Osteocyte (in vitro differentiated cells): ENCODE results near the gene GDPGP1. TPM values are rescaled to one million over a fixed set of nuclear protein-coding genes. Genes with fewer than 3 reads are reported as not detected.
"Not testable (repeated sequence)": the region's sequence is repeated elsewhere in the genome, so short reads cannot be mapped to it uniquely, and the experiment has no call there.

ENCODE experiments used
- DNase-seq: peaks from one replicate; pipeline ENCODE4 v3.0.0; 2021; ENCODE audit warnings: mixed read lengths; ENCODE audit not compliant: unreplicated experiment; ENCODE audit errors: extremely low spot score
- H3K27ac Mint-ChIP-seq: one replicate; pipeline ENCODE4 v1.8.0; 2021; ENCODE audit warnings: mild to moderate bottlenecking, mixed read lengths; ENCODE audit not compliant: unreplicated experiment
- H3K27me3 Mint-ChIP-seq: one replicate; pipeline ENCODE4 v1.8.0; 2021; ENCODE audit warnings: mixed read lengths; ENCODE audit not compliant: unreplicated experiment
- H3K36me3 Mint-ChIP-seq: one replicate; pipeline ENCODE4 v1.8.0; 2021; ENCODE audit warnings: mixed read lengths; ENCODE audit not compliant: unreplicated experiment
- H3K4me1 Mint-ChIP-seq: one replicate; pipeline ENCODE4 v1.8.0; 2021; ENCODE audit warnings: mixed read lengths; ENCODE audit not compliant: unreplicated experiment
- H3K4me3 Mint-ChIP-seq: one replicate; pipeline ENCODE4 v1.8.0; 2021; ENCODE audit warnings: mild to moderate bottlenecking, moderate library complexity, mixed read lengths; ENCODE audit not compliant: unreplicated experiment
- H3K9me3 Mint-ChIP-seq: one replicate; pipeline ENCODE4 v1.8.0; 2021; ENCODE audit warnings: mixed read lengths; ENCODE audit not compliant: unreplicated experiment
- total RNA-seq: library from RNA; stranded (reverse); gene quantifications from 2 replicates; pipeline ENCODE4 v1.2.1, GENCODE V29; 2021
- TF ChIP-seq, protein P1 (sequence below): fragments of 200-600 bp; sonication (generic); IDR thresholded peaks from 2 replicates; pipeline ENCODE4 v1.5.0; 2021; ENCODE audit warnings: antibody characterized with exemption, mild to moderate bottlenecking, moderate library complexity

Gene GDPGP1
- total RNA-seq, 1 donor from 2014 or later, result 6.6 TPM

DNA sequence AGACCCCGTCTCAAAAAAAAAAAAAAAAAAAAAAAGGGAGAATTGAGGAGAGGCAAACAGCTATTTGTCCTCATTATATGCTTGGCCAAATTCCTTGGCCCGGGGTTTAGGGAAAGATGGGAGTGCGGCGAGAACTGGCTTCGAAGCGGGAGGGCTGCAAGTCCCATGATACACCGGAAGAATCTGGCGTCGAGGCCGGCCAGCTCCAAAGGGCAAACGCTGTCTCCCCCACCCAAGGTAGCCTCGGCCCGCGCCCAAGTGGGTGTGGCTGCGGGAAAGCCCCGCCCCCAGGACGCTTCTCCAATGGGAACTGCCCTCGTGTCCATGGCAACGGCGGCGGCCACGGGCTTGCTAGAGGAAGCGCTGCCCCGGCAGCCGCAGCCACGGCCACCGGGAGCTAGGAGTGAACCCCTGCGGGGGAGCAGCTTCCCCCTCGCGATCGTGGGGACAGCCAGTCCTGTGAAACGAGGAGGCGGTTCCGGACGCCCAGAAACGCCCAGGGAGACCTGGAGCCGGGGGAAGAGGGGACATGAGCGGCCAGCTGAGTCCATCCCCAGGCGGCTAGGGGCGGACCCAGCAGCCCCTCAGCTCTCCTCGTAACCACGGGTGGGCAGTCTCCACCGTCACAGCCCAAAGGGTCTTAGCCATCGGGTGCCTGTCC lies 15.3 kb downstream of the GDPGP1 start, which contains the start of gene TTLL13:
Gene TTLL13 (plus strand): TSS at position 354 of the 661 bp plus-strand sequence. CDS start 1,075 bp downstream, outside the sequence.
- Mint-ChIP-seq H3K4me3 (peak within 1 kb of the TSS; percentile 76), H3K27me3 (no peaks in the 10 kb centered on the region), H3K4me1 (peaks cover 6% of the 10 kb centered on the region), H3K27ac (peak within 1 kb of the TSS; percentile 50), H3K9me3 (no peaks in the 10 kb centered on the region), H3K36me3 (no peaks in the 10 kb centered on the region)
- peak; percentile 98 for DNase-seq
- TF ChIP-seq, protein P1, sequence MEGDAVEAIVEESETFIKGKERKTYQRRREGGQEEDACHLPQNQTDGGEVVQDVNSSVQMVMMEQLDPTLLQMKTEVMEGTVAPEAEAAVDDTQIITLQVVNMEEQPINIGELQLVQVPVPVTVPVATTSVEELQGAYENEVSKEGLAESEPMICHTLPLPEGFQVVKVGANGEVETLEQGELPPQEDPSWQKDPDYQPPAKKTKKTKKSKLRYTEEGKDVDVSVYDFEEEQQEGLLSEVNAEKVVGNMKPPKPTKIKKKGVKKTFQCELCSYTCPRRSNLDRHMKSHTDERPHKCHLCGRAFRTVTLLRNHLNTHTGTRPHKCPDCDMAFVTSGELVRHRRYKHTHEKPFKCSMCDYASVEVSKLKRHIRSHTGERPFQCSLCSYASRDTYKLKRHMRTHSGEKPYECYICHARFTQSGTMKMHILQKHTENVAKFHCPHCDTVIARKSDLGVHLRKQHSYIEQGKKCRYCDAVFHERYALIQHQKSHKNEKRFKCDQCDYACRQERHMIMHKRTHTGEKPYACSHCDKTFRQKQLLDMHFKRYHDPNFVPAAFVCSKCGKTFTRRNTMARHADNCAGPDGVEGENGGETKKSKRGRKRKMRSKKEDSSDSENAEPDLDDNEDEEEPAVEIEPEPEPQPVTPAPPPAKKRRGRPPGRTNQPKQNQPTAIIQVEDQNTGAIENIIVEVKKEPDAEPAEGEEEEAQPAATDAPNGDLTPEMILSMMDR, result no peak

DNA sequence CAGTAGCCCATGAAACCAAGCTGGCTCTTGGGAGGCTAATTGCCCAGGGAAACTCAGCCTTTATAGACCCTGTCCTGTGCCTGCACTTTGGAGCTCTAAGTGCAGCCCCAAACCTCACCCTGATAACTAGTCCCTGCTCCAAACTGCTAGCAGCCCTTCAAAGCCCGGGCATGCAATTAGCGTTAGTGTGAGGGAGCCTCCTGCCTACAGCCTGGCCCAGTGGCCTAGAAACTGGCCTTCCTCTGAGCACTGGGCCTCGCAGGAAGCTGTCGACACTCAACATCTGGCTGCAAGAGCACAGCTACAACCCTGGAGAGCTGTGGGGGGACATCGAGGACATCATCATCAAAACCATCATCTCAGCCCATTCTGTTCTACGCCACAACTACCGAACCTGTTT lies 23.8 kb downstream of the GDPGP1 start:
- H3K27ac Mint-ChIP-seq, result no peak overlapping the region
- H3K4me3 Mint-ChIP-seq, result no peak overlapping the region
- no peaks in the 10 kb centered on the region for H3K27me3 Mint-ChIP-seq

DNA sequence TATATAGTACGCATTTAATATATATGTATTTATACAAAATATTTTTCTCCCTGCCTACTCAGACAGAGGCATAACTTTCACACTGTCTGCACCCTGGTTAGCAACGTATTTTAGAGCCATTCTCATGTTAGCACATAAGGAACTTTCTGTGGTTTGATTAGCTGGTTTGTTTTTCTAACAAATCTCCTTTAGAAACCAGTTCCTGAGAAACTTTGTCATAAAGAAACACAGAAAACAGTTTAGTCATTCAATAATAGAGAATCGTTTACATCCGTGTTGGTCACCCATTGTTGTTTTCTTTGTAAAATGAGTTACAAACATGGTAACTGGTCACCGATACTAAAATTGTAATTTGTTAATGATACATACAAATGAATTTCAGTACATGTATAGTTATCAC lies 25.5 kb downstream of the GDPGP1 start:
- Mint-ChIP-seq H3K27ac (no peak overlapping the region), H3K27me3 (no peaks in the 10 kb centered on the region), H3K9me3 (no peaks in the 10 kb centered on the region)

More for the DNA sequence above, 23.8 kb downstream of the GDPGP1 start:
- TF ChIP-seq, protein P1, result no peak
- no peaks in the 10 kb centered on the region for H3K36me3 Mint-ChIP-seq
- no peak for DNase-seq
- no peaks in the 10 kb centered on the region for H3K9me3 Mint-ChIP-seq
- H3K4me1 Mint-ChIP-seq, result no peaks in the 10 kb centered on the region

DNA sequence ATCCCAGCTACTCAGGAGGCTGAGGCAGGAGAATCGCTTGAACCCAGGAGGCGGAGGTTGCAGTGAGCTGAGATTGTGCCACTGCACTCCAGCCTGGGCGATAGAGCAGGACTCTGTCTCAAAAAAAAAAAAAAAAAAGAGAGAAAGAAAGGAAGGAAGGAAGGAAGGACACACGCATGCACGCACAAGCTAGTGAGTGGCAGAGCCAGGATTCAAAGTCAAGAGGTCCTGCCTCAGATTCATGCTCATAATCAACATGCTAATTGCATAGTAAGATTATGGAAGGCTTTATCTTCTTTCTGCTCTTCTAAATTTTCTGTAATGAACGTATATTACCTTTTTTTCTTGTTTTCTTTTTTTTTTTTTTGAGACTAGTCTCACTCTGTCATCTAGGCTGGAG lies 26.7 kb downstream of the GDPGP1 start:
- not testable (repeated sequence) for H3K27me3 Mint-ChIP-seq, H3K27ac Mint-ChIP-seq, H3K4me3 Mint-ChIP-seq, H3K4me1 Mint-ChIP-seq, H3K9me3 Mint-ChIP-seq, DNase-seq, H3K36me3 Mint-ChIP-seq

More for the DNA sequence above, 25.5 kb downstream of the GDPGP1 start:
- TF ChIP-seq, protein P1, result no peak
- Mint-ChIP-seq H3K4me3 (no peak overlapping the region), H3K4me1 (no peaks in the 10 kb centered on the region), H3K36me3 (no peaks in the 10 kb centered on the region)
- no peak for DNase-seq

DNA sequence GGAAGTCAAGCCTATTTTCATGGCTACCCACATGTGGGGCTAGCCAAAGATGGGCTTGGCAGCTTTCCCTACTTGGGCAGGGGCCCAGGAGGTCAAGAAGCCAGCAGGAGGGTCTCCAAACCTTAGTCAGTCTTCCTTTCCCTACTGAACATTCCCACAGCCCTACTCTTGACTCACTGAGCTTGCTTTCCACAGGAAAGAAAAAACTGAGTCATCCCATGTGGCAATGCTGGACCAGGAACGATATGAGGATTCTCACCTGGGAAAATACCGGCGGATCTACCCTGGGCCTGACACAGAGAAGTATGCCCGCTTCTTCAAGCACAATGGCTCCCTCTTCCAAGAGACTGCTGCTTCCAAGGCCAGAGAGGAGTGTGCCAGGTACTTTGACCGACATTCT lies 27.8 kb downstream of the GDPGP1 start:
- DNase-seq, result no peak
- H3K4me3 Mint-ChIP-seq, result no peak overlapping the region
- peaks cover 14% of the 10 kb centered on the region for H3K4me1 Mint-ChIP-seq
- no peaks in the 10 kb centered on the region for H3K9me3 Mint-ChIP-seq
- H3K27ac Mint-ChIP-seq, result no peak overlapping the region
- H3K27me3 Mint-ChIP-seq, result no peaks in the 10 kb centered on the region
- TF ChIP-seq, protein P1, result no peak
- H3K36me3 Mint-ChIP-seq, result no peaks in the 10 kb centered on the region
